Measurements from ENCODE around the gene SMR3A. TPM values are rescaled to one million over a fixed set of nuclear protein-coding genes. Genes with fewer than 3 reads are reported as not detected.

SMR3A gene
- total RNA-seq, 1 donor from 2014 or later: not detected

DNA sequence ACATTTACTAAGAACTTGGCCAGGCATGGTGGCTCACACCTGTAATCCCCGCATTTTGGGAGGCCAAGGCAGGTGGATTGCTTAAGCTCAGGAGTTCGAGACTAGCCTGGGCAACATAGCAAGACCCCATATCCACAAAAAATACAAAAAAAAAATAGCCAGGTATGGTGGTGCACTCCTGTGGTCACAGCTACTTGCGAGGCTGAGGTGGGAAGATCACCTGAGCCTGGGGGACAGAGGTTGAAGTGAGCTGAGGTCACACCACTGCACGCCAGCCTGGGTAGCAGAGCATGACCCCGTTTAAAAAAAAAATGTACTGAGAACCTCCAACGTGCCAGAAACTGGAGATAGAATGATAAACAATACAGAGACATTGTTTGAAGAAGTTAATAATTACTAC, 45.2 kb downstream of the SMR3A start:
- H3K27me3 Mint-ChIP-seq (ENCODE audit: low read depth, unreplicated experiment): no peaks in the 10 kb centered on the region
- H3K36me3 Mint-ChIP-seq (ENCODE audit: low read depth, unreplicated experiment): no peaks in the 10 kb centered on the region
- no peak overlapping the region for H3K9ac ChIP-seq (ENCODE audit: low read length)
- no peaks in the 10 kb centered on the region for H3K9me3 Mint-ChIP-seq (ENCODE audit: unreplicated experiment)
- H3K79me2 ChIP-seq (ENCODE audit: insufficient read depth, low read length): no peaks in the 10 kb centered on the region
- no peak overlapping the region for H3K4me2 ChIP-seq (ENCODE audit: low read length)
- H2AFZ ChIP-seq (ENCODE audit: low read depth, low read length): no peak overlapping the region
- no peaks in the 10 kb centered on the region for H3K27me3 ChIP-seq (ENCODE audit: insufficient read depth, low read length)
- H3K4me3 Mint-ChIP-seq (ENCODE audit: unreplicated experiment): no peak overlapping the region
- H4K20me1 ChIP-seq (ENCODE audit: insufficient read depth, low read length): no peaks in the 10 kb centered on the region
- no peak overlapping the region for H3K27ac ChIP-seq (ENCODE audit: low read depth, low read length)
- no peak for FAIRE-seq
- no peak for DNase-seq (ENCODE audit: low read depth)
- no peak for TF ChIP-seq EZH2 (IDR thresholded peaks at IDR 0.05; ENCODE audit: insufficient read depth, low read length)
- TF ChIP-seq CTCF (IDR thresholded peaks at IDR 0.05; ENCODE audit: insufficient read depth, low read depth, low read length): no peak
- no peak overlapping the region for H3K4me3 ChIP-seq (ENCODE audit: insufficient read depth, low read depth, low read length)
- H3K4me1 Mint-ChIP-seq (ENCODE audit: low read depth, unreplicated experiment): no peaks in the 10 kb centered on the region
- no peaks in the 10 kb centered on the region for H3K9me3 ChIP-seq (ENCODE audit: insufficient read depth, low read depth, low read length)
- H3K27ac Mint-ChIP-seq (ENCODE audit: unreplicated experiment): no peak overlapping the region
- no peaks in the 10 kb centered on the region for H3K36me3 ChIP-seq (ENCODE audit: insufficient read depth, low read length)
- H3K4me1 ChIP-seq (ENCODE audit: insufficient read depth, low read length): no peaks in the 10 kb centered on the region

Other genes starting within 250 kb of the SMR3A start
- gene PRR27, start 206.5 kb upstream of the SMR3A start, total RNA-seq: not detected in 2 replicates
- not detected in 2 replicates for gene ODAM, start 165.0 kb upstream of the SMR3A start, total RNA-seq
- not detected in 2 replicates for gene FDCSP, start 134.6 kb upstream of the SMR3A start, total RNA-seq
- not detected in 2 replicates for gene CSN3, start 118.2 kb upstream of the SMR3A start, total RNA-seq
- gene CABS1, start 25.8 kb upstream of the SMR3A start, total RNA-seq: not detected in 2 replicates
- not detected in 2 replicates for gene SMR3B, start 22.4 kb downstream of the SMR3A start, total RNA-seq
- gene OPRPN, start 37.2 kb downstream of the SMR3A start, total RNA-seq: not detected in 2 replicates
- gene MUC7, start 111.4 kb downstream of the SMR3A start, total RNA-seq: not detected in 2 replicates
- not detected in 2 replicates for gene AMTN, start 157.8 kb downstream of the SMR3A start, total RNA-seq
- not detected in 2 replicates for gene AMBN, start 231.5 kb downstream of the SMR3A start, total RNA-seq